Trophoblast cell (in vitro differentiated cells and primary cell): ENCODE data around the gene MCTP1.

Experiments used
- DNase-seq, 2 donors: peaks; one replicate each; pipeline ENCODE4 v3.0.0-alpha.2; 2016
- H2AFZ ChIP-seq: 2 replicates; pipeline ENCODE4 v1.6.1; 2013; ENCODE audit warnings: low read length, moderate library complexity, mild to moderate bottlenecking; ENCODE audit not compliant: insufficient read depth, poor library complexity
- H2AK5ac ChIP-seq: 2 replicates; pipeline ENCODE4 v1.6.1; 2013; ENCODE audit warnings: mild to moderate bottlenecking, low read length
- H2BK120ac ChIP-seq: 2 replicates; pipeline ENCODE4 v1.6.1; 2013; ENCODE audit warnings: low read length, mild to moderate bottlenecking, moderate library complexity; ENCODE audit not compliant: insufficient read depth, poor library complexity
- H2BK12ac ChIP-seq: 2 replicates; pipeline ENCODE4 v1.6.1; 2013; ENCODE audit warnings: mild to moderate bottlenecking, low read length, moderate library complexity
- H2BK5ac ChIP-seq: 2 replicates; pipeline ENCODE4 v1.6.1; 2013; ENCODE audit warnings: low read length, low read depth, moderate library complexity, mild to moderate bottlenecking; ENCODE audit not compliant: poor library complexity
- H3K14ac ChIP-seq: 2 replicates; pipeline ENCODE4 v1.6.1; 2013; ENCODE audit warnings: mild to moderate bottlenecking, low read length
- H3K18ac ChIP-seq: 2 replicates; pipeline ENCODE4 v1.6.1; 2013; ENCODE audit warnings: mild to moderate bottlenecking, low read length
- H3K23ac ChIP-seq: 2 replicates; pipeline ENCODE4 v1.6.1; 2013; ENCODE audit warnings: low read length
- H3K27ac ChIP-seq: 2 replicates; pipeline ENCODE4 v1.5.1; 2013; ENCODE audit warnings: low read depth, mild to moderate bottlenecking, inconsistent platforms, low read length, moderate library complexity
- H3K27me3 ChIP-seq: 2 replicates; pipeline ENCODE4 v1.6.1; 2013; ENCODE audit warnings: inconsistent platforms, mild to moderate bottlenecking, low read length, moderate library complexity; ENCODE audit not compliant: insufficient read depth
- H3K36me3 ChIP-seq, 2 experiments: 1 replicate in 1 of 2; 2 replicates in 1 of 2; pipeline ENCODE4 v1.6.1; 2013; ENCODE audit warnings: low read length in 2 of 2, mild to moderate bottlenecking in 2 of 2, moderate library complexity in 1 of 2; ENCODE audit not compliant: insufficient read depth in 2 of 2, control insufficient read depth in 1 of 2
- H3K4ac ChIP-seq: 2 replicates; pipeline ENCODE4 v1.6.1; 2013; ENCODE audit warnings: low read depth, mild to moderate bottlenecking, low read length, moderate library complexity
- H3K4me1 ChIP-seq, 2 experiments: 1 replicate in 1 of 2; 2 replicates in 1 of 2; pipeline ENCODE4 v1.6.1; 2013; ENCODE audit warnings: low read length in 2 of 2, mild to moderate bottlenecking in 2 of 2, moderate library complexity in 1 of 2; ENCODE audit not compliant: insufficient read depth in 2 of 2, control insufficient read depth in 1 of 2
- H3K4me2 ChIP-seq: 2 replicates; pipeline ENCODE4 v1.6.1; 2013; ENCODE audit warnings: inconsistent platforms, mild to moderate bottlenecking, low read length, moderate library complexity
- H3K4me3 ChIP-seq: 2 replicates; pipeline ENCODE4 v1.5.1; 2013; ENCODE audit warnings: mild to moderate bottlenecking, low read depth, low read length, inconsistent platforms
- H3K79me1 ChIP-seq: one replicate; pipeline ENCODE4 v1.6.1; 2013; ENCODE audit warnings: low read length
- H3K79me2 ChIP-seq: 2 replicates; pipeline ENCODE4 v1.6.1; 2013; ENCODE audit warnings: low read length, mild to moderate bottlenecking; ENCODE audit not compliant: control insufficient read depth, insufficient read depth, poor library complexity
- H3K9ac ChIP-seq: 2 replicates; pipeline ENCODE4 v1.6.1; 2013; ENCODE audit warnings: mild to moderate bottlenecking, low read length
- H3K9me3 ChIP-seq: 2 replicates; pipeline ENCODE4 v1.6.1; 2013; ENCODE audit warnings: low read depth, mild to moderate bottlenecking, control low read depth, inconsistent platforms, low read length; ENCODE audit not compliant: insufficient read depth
- H4K12ac ChIP-seq: 2 replicates; pipeline ENCODE4 v1.6.1; 2013; ENCODE audit warnings: low read depth, mild to moderate bottlenecking, low read length, moderate library complexity
- H4K8ac ChIP-seq: 2 replicates; pipeline ENCODE4 v1.6.1; 2013; ENCODE audit warnings: low read depth, mild to moderate bottlenecking, low read length, moderate library complexity
- H4K91ac ChIP-seq: one replicate; pipeline ENCODE4 v1.6.1; 2013; ENCODE audit warnings: low read depth, mild to moderate bottlenecking, low read length, moderate library complexity
- WGBS: extraction: QIAGEN DNeasy Blood & Tissue Kit; methylation state at CpG from one replicate; pipeline ENCODE4 v1.1.7; 2013; ENCODE audit warnings: missing lambda C conversion rate; ENCODE audit not compliant: insufficient read length, insufficient coverage; ENCODE audit errors: extremely low coverage; 5-methylcytosine and 5-hydroxymethylcytosine counted together

The MCTP1 gene

DNA sequence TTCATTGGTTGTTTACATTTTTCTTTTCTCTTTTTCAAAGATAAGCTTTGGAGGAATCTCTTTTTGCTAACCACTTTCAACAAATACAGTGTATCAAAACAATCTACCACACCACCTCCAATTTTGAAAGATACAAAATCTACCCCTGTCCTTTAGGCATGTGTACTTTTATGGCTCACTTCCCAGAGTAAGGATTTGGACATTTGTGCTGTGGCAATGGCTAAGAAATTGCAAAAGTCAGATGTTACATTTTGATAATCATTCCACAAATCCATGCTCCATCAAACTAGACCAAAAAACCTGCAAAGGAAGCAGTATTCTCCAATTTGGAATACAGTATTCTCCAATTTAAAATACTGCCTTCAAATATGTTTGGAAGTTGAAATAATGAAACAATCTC is 204.9 kb downstream of the MCTP1 start:
- Histone ChIP-seq H3K4me3 (no peak overlapping the region), H2AFZ (no peak overlapping the region), H3K4me1 (no peaks in the 10 kb centered on the region), H3K79me1 (no peaks in the 10 kb centered on the region), H3K27ac (no peak overlapping the region), H2BK5ac (no peak overlapping the region), H2BK12ac (no peak overlapping the region), H3K23ac (no peak overlapping the region), H3K9me3 (no peaks in the 10 kb centered on the region), H4K12ac (no peak overlapping the region), H4K8ac (no peak overlapping the region), H3K18ac (no peak overlapping the region), H3K9ac (no peak overlapping the region), H3K27me3 (no peaks in the 10 kb centered on the region), H2AK5ac (no peak overlapping the region), H3K36me3 (no peaks in the 10 kb centered on the region), H2BK120ac (no peak overlapping the region), H3K4ac (no peak overlapping the region), H3K79me2 (no peaks in the 10 kb centered on the region), H4K91ac (no peak overlapping the region), H3K4me2 (no peak overlapping the region), H3K14ac (no peak overlapping the region)
- DNase-seq, result no peak

DNA sequence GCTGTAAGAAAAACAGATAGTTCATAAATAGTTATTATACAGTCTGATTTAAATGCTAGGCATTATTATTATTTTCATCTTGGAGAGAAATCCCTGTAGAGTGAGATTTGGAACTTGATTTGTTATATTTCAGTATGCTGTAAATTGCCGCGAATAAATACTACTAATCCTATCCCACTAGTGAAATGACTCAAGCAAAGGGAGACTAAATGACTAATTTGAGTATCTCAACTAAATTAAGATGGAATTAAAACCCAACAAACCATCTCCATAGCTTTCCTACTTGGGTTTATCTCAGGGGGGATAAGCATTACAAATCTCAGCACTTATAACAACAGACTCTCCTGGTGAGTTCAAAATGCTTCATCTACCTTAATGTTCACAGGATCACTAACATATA is 206.0 kb downstream of the MCTP1 start:
- Histone ChIP-seq H2AFZ (no peak overlapping the region), H3K79me1 (no peaks in the 10 kb centered on the region), H2BK120ac (no peak overlapping the region), H4K91ac (no peak overlapping the region), H3K4me2 (no peak overlapping the region), H3K18ac (no peak overlapping the region), H3K14ac (no peak overlapping the region), H3K23ac (no peak overlapping the region), H2BK12ac (no peak overlapping the region), H3K9me3 (no peaks in the 10 kb centered on the region), H2AK5ac (no peak overlapping the region), H4K8ac (no peak overlapping the region), H3K4ac (no peak overlapping the region), H3K27me3 (no peaks in the 10 kb centered on the region), H3K36me3 (no peaks in the 10 kb centered on the region), H2BK5ac (no peak overlapping the region), H3K79me2 (no peaks in the 10 kb centered on the region), H3K9ac (no peak overlapping the region), H3K4me3 (no peak overlapping the region), H3K4me1 (no peaks in the 10 kb centered on the region), H4K12ac (no peak overlapping the region), H3K27ac (no peak overlapping the region)
- no peak for DNase-seq
- no CpG with 5 or more reads among the region's 2 CpGs for WGBS

DNA sequence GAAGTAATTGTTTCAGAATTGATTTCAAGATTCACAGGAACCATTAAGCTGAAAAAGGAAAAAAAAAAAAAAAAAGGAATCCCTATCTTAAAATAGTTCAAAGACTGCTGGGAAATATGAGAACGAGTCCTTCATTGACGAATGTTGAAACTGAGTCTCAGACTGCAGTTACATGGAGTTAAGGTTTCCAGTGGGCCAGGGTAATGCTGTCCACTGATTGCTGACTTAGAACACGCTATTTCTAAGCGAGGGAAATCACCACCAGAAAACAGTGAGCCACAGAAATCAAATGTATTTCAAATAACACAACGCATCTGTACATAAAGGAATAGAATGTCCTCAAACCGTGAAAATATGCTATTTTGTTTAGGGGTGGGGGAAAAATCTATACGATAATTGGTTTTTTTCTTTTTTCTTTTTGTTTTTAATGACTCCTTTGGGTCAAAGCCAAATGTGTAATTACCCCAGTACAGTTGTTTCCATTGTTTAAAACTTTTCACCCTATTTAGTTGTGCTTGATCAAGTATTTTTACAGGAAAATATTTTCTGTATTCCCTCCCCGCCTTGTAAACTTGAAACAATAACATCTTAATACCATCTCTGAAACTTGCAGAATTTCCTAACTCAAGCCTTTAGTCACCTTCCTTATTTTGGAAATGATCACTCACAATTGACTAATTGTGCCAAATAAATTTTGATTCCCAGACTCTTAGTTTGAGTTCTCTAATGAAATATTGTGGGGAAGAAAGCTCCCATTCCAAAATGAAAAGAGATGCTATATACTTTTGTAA is 208.3 kb downstream of the MCTP1 start:
- Histone ChIP-seq H4K8ac (no peak overlapping the region), H3K9me3 (no peaks in the 10 kb centered on the region), H3K79me1 (no peaks in the 10 kb centered on the region), H3K18ac (no peak overlapping the region), H3K27me3 (no peaks in the 10 kb centered on the region), H3K36me3 (no peaks in the 10 kb centered on the region), H3K4me2 (no peak overlapping the region), H3K9ac (no peak overlapping the region), H4K91ac (no peak overlapping the region), H3K4me1 (no peaks in the 10 kb centered on the region), H3K14ac (no peak overlapping the region), H3K4me3 (no peak overlapping the region), H4K12ac (no peak overlapping the region), H2AK5ac (no peak overlapping the region), H3K4ac (no peak overlapping the region), H2BK5ac (no peak overlapping the region), H3K23ac (no peak overlapping the region), H2BK12ac (no peak overlapping the region), H3K79me2 (no peaks in the 10 kb centered on the region), H2BK120ac (no peak overlapping the region), H2AFZ (no peak overlapping the region), H3K27ac (no peak overlapping the region)
- DNase-seq, result no peak
- WGBS, result no CpG with 5 or more reads among the region's 8 CpGs

DNA sequence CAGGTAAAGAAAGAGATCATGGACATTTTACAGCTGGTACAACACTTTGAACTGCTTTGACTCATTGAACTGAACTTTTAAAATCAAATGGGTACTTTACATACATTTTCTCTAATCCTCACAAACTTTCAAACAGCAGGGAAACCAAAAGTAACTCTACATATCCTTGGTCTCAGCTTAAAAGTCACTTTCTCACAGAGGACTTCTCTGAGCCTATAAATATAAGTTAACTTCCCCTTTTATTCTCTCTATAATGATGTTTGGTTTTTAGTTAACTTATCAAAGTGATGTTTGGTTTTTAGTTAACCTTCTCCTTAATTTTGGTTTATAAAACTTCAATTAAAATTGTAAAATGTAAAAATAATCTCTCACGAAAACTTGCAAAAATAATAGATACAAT is 209.8 kb downstream of the MCTP1 start:
- WGBS, result no CpG with 5 or more reads among the region's 1 CpG
- H2BK5ac ChIP-seq, result no peak overlapping the region
- no peak overlapping the region for H4K12ac ChIP-seq
- no peaks in the 10 kb centered on the region for H3K79me2 ChIP-seq
- no peak overlapping the region for H4K8ac ChIP-seq
- H3K23ac ChIP-seq, result no peak overlapping the region
- no peak overlapping the region for H2BK12ac ChIP-seq
- no peak overlapping the region for H3K18ac ChIP-seq
- H3K27me3 ChIP-seq, result no peaks in the 10 kb centered on the region
- no peak overlapping the region for H3K4me3 ChIP-seq
- no peak overlapping the region for H3K14ac ChIP-seq
- H3K9me3 ChIP-seq, result no peaks in the 10 kb centered on the region
- H3K27ac ChIP-seq, result no peak overlapping the region
- no peak overlapping the region for H2BK120ac ChIP-seq
- no peak overlapping the region for H2AFZ ChIP-seq
- H3K9ac ChIP-seq, result no peak overlapping the region
- no peak overlapping the region for H3K4ac ChIP-seq
- H4K91ac ChIP-seq, result no peak overlapping the region
- no peak overlapping the region for H2AK5ac ChIP-seq
- H3K4me2 ChIP-seq, result no peak overlapping the region
- H3K79me1 ChIP-seq, result no peaks in the 10 kb centered on the region
- no peaks in the 10 kb centered on the region for H3K4me1 ChIP-seq
- no peak for DNase-seq
- H3K36me3 ChIP-seq, result no peaks in the 10 kb centered on the region
